ENCODE data around the gene CDCA4. TPM values are rescaled to one million over a fixed set of nuclear protein-coding genes. Genes with fewer than 3 reads are reported as not detected.

CDCA4 gene
- polyA plus RNA-seq, 1 donor from 2014 or later, result 5.4 TPM

DNA sequence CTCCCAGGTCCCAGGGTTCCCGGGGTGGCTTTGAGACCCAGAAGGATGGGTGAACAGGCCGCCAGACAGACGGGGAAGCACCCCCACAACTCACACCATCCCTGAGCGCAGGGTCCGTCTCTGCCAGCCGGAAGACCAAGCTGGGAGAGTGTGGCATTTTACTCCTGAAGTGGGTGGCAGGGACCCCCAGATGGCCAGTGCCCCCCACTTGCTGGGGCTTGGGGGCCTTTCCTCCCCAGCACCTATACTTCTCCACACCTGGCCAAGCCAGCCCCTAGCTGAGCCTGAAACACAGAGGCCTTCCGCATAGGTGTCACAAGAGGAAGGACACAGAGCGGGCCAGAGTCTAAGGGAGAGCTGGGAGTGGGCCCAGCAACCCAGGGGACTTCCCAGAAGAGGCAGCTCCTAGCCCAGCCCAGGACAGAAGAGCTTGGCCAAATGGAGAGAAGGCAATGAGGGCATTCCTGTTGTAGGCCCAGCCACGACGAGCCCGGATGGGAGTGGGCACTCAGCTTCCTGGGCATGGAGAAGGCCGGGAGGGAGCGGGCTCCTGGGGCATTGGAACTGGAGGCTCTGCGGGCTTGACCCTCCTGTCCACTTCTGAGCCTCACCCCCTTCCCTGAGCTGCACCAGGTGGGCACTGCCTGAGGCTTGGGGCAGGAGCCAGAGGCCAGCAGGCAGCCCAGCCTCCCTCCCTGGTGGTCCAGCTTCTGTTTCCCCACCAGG lies 46.1 kb downstream of the CDCA4 start (continued):
- TF ChIP-seq, protein P1, sequence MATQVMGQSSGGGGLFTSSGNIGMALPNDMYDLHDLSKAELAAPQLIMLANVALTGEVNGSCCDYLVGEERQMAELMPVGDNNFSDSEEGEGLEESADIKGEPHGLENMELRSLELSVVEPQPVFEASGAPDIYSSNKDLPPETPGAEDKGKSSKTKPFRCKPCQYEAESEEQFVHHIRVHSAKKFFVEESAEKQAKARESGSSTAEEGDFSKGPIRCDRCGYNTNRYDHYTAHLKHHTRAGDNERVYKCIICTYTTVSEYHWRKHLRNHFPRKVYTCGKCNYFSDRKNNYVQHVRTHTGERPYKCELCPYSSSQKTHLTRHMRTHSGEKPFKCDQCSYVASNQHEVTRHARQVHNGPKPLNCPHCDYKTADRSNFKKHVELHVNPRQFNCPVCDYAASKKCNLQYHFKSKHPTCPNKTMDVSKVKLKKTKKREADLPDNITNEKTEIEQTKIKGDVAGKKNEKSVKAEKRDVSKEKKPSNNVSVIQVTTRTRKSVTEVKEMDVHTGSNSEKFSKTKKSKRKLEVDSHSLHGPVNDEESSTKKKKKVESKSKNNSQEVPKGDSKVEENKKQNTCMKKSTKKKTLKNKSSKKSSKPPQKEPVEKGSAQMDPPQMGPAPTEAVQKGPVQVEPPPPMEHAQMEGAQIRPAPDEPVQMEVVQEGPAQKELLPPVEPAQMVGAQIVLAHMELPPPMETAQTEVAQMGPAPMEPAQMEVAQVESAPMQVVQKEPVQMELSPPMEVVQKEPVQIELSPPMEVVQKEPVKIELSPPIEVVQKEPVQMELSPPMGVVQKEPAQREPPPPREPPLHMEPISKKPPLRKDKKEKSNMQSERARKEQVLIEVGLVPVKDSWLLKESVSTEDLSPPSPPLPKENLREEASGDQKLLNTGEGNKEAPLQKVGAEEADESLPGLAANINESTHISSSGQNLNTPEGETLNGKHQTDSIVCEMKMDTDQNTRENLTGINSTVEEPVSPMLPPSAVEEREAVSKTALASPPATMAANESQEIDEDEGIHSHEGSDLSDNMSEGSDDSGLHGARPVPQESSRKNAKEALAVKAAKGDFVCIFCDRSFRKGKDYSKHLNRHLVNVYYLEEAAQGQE (IDR thresholded peaks at IDR 0.05; ENCODE audit: borderline replicate concordance), result no peak

- no peak overlapping the region for H2AFZ ChIP-seq (ENCODE audit: low read depth, low read length)
Observed at GRCh38 chr14:104974146-104974541, 46.7 kb downstream of the CDCA4 start.

More at GRCh38 chr14:104974146-104974541, 46.7 kb downstream of the CDCA4 start:
- Histone ChIP-seq H3F3A (ENCODE audit: insufficient read depth, low read length, poor library complexity, severe bottlenecking) (no peaks in the 10 kb centered on the region), H4K20me1 (ENCODE audit: insufficient read depth) (no peaks in the 10 kb centered on the region), H3K27me3 (ENCODE audit: insufficient read depth, low read depth, low read length) (peaks cover 27% of the 10 kb centered on the region), H3K9me2 (ENCODE audit: insufficient read depth, low read length) (no peaks in the 10 kb centered on the region), H3K9me3 (ENCODE audit: low read length) (no peaks in the 10 kb centered on the region), H3K4me2 (ENCODE audit: low read length) (no peak overlapping the region), H3K4me3 (ENCODE audit: low read length) (no peak overlapping the region), H3K27ac (ENCODE audit: low read length) (no peak overlapping the region), H3K9ac (ENCODE audit: low read length) (no peak overlapping the region), H3K79me2 (replicated peaks; ENCODE audit: insufficient read depth, low read length) (no peaks in the 10 kb centered on the region), H3K36me3 (ENCODE audit: insufficient read depth, low read length) (no peaks in the 10 kb centered on the region)
- TF ChIP-seq RAD21 (conservative IDR thresholded peaks at IDR 0.05) (no peak), EZH2 (IDR thresholded peaks at IDR 0.05; ENCODE audit: borderline replicate concordance, insufficient read depth, low read length, poor library complexity, severe bottlenecking) (no peak), EP300 (conservative IDR thresholded peaks at IDR 0.05; ENCODE audit: poor library complexity, severe bottlenecking) (no peak), SMC3 (conservative IDR thresholded peaks at IDR 0.05; ENCODE audit: poor library complexity) (no peak), POLR2AphosphoS5 (IDR thresholded peaks at IDR 0.05) (no peak), MXI1 (conservative IDR thresholded peaks at IDR 0.05; ENCODE audit: poor library complexity, severe bottlenecking) (no peak), CTCF (IDR thresholded peaks at IDR 0.05; ENCODE audit: poor library complexity, severe bottlenecking) (no peak), TAF1 (IDR thresholded peaks at IDR 0.05; ENCODE audit: low read depth) (no peak)
- TF ChIP-seq, protein P1 (IDR thresholded peaks at IDR 0.05; ENCODE audit: borderline replicate concordance), result no peak

All from neural cell (in vitro differentiated cells).